ENCODE data around the gene CNOT4.

- TF ChIP-seq CTCF (IDR thresholded peaks at IDR 0.05): no peak
- TF ChIP-seq POLR2A (IDR thresholded peaks at IDR 0.05): no peak
These were observed 29.7 kb upstream of the CNOT4 start for GRCh38 chr7:135539629-135540028.
